ACHN (cell line): ENCODE data around the gene ALG12.

Experiments
- DNase-seq: peaks from one replicate; pipeline ENCODE4 v3.0.0-alpha.2; 2015
- in situ Hi-C: cut with HindIII; loops from 2 replicates; pipeline ENCODE4 v1.10.0; 2017; ENCODE audit warnings: low sequenced_read_pairs, low pct_ligation_motif_present, low pct_unique_long_range_greater_than_20kb

ALG12 gene

DNA sequence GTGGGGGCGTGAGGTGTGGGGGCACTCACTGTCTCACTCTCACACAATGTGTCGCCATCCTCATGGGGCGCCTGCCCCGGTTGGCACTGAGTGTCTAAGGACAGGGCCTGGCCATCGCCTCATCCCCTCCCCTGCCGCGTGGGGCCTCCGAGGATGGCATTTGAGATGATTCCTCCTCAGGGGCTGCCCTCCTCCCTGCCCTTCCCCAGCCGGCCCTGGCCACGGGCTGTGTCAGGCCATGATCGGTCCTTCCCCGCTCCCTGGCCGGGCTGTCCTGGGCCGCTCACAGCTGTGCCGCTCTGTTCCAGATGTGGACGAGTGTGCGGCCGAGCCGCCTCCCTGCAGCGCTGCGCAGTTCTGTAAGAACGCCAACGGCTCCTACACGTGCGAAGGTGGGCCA lies 4.7 kb upstream of the ALG12 start:
- DNase-seq = no peak
- in situ Hi-C loops = no loop called here

- in situ Hi-C loops = no loop called here
- no peak for DNase-seq
Observed at GRCh38 chr22:49922484-49922883, 4.2 kb upstream of the ALG12 start.

DNA sequence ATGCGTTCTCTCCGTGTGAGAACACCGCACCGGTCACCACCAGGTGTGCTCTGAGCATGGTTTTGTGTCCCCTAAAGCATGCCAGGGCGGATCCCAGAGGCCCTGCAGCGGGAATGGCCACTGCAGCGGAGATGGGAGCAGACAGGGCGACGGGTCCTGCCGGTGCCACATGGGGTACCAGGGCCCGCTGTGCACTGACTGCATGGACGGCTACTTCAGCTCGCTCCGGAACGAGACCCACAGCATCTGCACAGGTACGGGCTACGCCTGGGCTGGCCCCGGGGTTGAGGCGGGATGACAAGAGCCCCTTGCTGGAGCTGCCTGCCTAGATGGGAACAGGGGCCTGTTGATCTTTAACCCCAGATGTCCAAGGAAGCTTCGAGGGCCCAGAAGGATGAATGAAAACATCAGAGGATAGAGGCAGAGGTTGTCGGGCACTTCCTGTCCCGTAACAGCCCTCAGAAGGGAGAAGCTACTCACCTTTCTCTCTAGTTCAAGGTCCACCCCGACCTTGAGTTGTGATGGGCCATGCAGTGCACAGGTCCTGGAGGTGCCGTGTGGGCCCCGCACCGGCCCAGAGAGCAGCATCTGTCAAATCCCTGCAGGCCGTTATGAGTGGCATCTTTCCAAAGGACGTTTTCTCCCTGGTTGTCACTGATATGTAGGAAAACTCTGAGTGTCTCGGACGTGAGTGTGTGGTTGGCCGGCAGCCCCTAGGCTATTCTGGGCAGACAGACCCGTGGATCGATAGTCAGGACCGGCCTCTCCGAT lies 3.5 kb upstream of the ALG12 start:
- in situ Hi-C loops = no loop called here

DNA sequence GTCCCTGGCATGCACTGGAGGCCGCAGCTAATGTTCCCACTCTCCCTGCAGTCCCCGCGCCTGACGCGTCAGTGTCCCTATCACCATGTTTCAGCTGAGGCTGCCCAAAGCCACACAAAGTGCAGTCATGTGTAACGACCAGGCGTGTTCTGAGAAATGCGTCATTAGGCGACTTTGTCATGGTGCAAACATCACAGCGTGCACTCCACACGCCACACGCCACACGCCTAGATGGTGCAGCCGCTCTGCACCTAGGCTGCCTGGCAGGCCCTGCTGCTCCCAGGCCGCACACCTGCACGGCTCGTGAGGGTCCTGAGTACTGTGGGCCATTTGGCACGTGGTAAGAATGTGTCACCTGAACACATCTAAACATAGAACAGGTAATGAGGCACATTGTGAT lies 2.6 kb upstream of the ALG12 start:
- in situ Hi-C loops = no loop called here
- no peak for DNase-seq

More for the DNA sequence above, 3.5 kb upstream of the ALG12 start:
- DNase-seq = no peak

- in situ Hi-C loops = no loop called here
Observed at GRCh38 chr22:49918911-49919881, 958 bp upstream of the ALG12 start.

GRCh38 chr22:49916831-49917230 lies 1.4 kb downstream of the ALG12 start:
- in situ Hi-C loops = no loop called here
- DNase-seq = no peak

More at GRCh38 chr22:49918911-49919881, 958 bp upstream of the ALG12 start:
- DNase-seq = no peak

DNA sequence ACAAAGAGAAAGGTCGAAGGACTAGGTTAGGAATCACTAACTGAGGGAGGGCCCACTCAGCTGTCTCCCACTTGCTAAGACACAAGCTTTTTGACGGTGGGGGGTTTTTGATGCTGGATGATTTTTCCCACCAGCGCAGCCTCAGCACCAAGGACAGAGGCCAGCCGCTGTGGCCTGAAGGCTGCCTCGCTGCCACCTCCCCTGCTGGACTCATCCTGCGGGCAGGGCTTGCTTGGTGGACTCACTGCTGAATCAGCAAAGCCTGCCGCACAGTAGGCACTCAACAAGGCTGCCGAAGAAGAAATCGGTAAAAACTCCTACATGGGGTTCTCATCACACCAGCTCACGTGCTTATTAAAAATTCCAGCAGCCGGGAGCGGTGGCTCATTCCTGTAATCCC lies 2.6 kb downstream of the ALG12 start:
- no peak for DNase-seq
- in situ Hi-C loops = no loop called here

DNA sequence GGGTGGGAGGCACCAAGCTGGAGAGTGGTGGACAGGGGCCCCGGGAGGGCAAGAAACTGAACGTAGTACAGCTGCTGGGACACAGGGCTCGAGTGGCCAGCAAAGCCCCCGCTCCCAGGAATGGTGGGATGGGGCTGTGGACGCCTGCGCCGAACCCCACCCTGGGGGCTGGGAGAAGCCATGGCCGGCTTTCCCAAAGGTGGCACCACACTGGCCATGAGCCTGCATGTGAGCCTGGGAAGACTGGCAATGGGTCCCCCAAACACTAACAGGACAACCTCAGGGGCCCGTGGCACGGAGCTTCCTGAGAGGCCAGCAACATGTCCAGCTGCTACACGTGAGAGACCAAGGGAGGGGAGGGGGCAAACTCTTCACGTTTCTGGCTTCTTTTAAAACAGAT lies 4.0 kb downstream of the ALG12 start:
- no peak for DNase-seq
- in situ Hi-C loops = no loop called here

DNA sequence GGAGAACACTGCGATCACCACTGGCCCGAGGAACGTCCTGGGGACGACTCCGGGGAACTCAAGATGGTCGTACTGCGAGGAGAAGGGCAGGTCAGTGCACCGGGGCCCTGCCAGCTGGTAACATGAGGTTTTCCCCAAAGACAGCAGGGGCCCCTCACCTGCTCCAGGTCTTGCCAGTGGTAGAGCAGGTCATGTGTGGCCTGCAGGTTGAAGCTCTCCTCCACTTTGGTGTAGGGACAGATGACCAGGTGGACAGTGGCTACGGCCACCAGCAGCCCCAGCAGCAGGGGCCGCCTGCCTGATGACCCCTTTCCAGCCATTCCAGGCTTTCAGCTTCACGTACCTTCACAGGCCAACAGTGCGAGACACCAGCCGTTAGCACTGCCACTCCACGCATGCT lies 4.8 kb downstream of the ALG12 start:
- no peak for DNase-seq
- in situ Hi-C loops = no loop called here

- in situ Hi-C loops = no loop called here
- DNase-seq = no peak
Observed at GRCh38 chr22:49913026-49913425, 5.2 kb downstream of the ALG12 start.

GRCh38 chr22:49911881-49912625 lies 6.2 kb downstream of the ALG12 start:
- no peak for DNase-seq
- in situ Hi-C loops = no loop called here

- no peak for DNase-seq
- in situ Hi-C loops = no loop called here
Observed at GRCh38 chr22:49910229-49911155, 7.7 kb downstream of the ALG12 start.

DNA sequence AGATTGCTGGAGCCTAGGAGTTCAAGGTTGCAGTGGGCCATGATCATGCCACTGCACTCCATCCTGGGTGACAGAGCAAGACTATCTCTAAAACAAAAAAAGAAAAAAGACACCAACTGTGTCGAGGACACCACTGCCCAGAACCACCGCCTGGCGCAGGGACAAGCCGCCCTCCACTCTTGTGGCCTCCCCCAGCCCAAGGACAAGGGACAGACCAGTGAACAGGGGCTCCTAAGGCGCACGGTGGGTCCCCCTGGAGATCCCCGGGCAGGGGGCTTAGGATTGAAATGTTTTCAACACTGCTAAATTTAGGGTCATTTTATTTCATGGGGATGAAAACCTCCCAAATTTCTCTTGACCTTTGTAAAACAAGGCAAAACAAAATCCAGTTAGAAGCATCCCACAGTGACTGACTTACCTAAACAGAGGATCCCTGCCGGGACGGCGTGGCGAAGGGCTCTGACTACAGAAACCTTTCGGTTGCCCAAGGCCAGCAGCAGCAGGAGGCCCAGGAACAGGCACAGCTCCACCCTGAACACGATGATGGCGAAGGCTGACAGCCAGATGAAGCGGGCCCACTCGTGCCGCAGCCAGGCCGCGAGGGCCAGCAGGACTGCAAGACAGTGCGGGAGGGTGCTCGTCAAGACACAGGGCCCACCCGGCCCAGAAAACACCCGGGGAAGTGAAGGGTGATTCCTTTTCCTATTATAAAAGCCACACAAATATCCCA lies 8.6 kb downstream of the ALG12 start:
- in situ Hi-C loops = no loop called here
- DNase-seq = no peak

- in situ Hi-C loops = no loop called here
- no peak for DNase-seq
Observed at GRCh38 chr22:49907807-49908206, 10.4 kb downstream of the ALG12 start.

DNA sequence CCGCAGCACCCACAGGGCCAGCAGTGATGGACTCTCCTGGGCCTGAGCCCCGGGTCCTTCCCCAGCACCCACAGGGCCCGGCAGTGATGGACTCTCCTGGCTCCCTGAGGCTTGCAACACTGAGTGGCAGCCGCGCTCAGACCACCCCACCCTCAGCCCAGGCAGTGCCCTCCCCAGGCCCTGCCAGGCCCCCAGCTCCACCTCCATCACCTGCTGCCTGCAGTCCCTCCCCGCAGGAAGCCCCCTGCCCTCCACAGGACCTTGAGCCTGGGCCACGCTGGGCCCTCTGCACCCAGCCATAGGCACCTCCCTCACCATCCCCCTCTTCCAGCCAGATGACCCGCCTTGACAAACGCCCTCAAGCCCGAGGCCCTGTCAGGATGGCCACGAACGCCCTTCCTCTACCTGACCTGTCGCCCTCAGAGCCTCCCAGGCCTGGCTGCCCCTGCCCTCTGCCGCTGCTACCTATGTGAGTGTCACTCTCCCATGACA lies 11.4 kb downstream of the ALG12 start:
- DNase-seq = no peak
- in situ Hi-C loops = no loop called here

- no peak for DNase-seq
- in situ Hi-C loops = no loop called here
Observed at GRCh38 chr22:49906071-49906798, 12.0 kb downstream of the ALG12 start.

- in situ Hi-C loops = no loop called here
- DNase-seq = no peak
Observed at GRCh38 chr22:49905465-49905864, 12.8 kb downstream of the ALG12 start.
